AG09309 (cell line): ENCODE results near the gene PPIF.

ENCODE experiments used
- DNase-seq: peaks from one replicate; pipeline ENCODE4 v3.0.0-alpha.2; 2010; ENCODE audit warnings: low read depth
- H3K4me3 ChIP-seq: 2 replicates; pipeline ENCODE4 v1.5.1; 2011; ENCODE audit warnings: mild to moderate bottlenecking, low read depth, low read length, moderate library complexity; ENCODE audit not compliant: control insufficient read depth
- TF ChIP-seq, protein P1 (sequence below): IDR thresholded peaks from 2 replicates; pipeline ENCODE4 v1.5.1; 2011; ENCODE audit warnings: mild to moderate bottlenecking, low read depth, low read length, inconsistent platforms; ENCODE audit not compliant: insufficient read depth, control insufficient read depth; ENCODE audit errors: missing control alignments

The PPIF gene

GRCh38 chr10:79344502-79345195 is 2.6 kb upstream of the PPIF start:
- no peak overlapping the region for H3K4me3 ChIP-seq
- DNase-seq: no peak
- TF ChIP-seq, protein P1, sequence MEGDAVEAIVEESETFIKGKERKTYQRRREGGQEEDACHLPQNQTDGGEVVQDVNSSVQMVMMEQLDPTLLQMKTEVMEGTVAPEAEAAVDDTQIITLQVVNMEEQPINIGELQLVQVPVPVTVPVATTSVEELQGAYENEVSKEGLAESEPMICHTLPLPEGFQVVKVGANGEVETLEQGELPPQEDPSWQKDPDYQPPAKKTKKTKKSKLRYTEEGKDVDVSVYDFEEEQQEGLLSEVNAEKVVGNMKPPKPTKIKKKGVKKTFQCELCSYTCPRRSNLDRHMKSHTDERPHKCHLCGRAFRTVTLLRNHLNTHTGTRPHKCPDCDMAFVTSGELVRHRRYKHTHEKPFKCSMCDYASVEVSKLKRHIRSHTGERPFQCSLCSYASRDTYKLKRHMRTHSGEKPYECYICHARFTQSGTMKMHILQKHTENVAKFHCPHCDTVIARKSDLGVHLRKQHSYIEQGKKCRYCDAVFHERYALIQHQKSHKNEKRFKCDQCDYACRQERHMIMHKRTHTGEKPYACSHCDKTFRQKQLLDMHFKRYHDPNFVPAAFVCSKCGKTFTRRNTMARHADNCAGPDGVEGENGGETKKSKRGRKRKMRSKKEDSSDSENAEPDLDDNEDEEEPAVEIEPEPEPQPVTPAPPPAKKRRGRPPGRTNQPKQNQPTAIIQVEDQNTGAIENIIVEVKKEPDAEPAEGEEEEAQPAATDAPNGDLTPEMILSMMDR: no peak

DNA sequence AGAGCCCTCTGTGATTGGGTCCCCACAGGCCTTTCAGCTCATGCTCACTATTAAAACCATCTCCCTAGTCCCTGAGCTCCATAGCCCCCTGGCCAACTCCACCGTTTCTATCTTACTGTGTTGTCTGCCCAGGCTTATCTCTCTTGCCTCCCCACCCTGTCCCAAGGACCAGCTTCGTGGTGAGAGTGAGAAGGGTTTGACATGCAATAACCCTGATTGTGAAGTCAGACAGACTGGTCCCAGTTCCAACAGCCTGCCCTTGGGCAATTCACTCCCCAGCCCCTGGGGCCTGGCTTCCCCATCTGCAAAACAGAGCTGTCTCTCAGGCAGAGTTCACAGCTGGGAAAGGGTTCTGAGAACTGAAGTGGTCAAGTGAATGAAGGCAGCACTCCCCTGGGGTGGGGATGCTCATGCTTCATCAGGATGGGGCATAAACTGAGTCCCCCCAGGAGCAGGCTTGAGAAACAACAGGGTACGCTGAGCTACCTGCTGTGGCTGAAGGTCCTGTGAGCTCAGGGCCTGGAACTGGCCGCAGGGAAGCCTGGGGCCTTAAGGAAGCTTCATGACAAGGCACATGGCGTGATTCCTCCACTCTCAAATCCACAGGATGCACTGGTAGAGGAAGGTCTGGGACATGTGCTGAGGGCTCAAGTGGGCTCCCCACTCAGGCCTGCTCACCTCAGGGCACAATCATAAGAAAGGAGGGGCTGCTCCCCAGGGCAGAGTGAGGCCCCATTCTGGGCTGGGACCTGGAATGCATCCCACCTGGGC is 1.8 kb upstream of the PPIF start:
- H3K4me3 ChIP-seq: no peak overlapping the region
- TF ChIP-seq, protein P1: no peak
- no peak for DNase-seq

DNA sequence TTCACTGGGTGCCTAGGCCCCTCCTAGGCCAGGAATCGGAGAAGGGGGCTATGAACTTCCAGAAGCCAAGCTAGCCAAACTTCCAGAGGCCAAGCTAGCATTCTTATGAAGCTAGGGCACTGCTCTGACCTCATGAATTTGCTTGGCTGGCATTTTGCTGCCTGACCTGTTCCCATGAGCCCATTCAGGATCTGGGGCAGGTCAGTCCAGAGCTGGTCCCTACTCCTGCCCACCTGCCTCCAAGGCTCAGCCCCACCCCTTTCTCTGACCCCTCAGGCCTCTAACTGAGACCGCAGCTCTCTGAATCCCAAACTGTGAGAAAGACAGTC is 1.3 kb upstream of the PPIF start:
- TF ChIP-seq, protein P1: no peak
- DNase-seq: no peak
- no peak overlapping the region for H3K4me3 ChIP-seq

- TF ChIP-seq, protein P1: no peak
- DNase-seq: no peak
- H3K4me3 ChIP-seq: no peak overlapping the region
Measured at GRCh38 chr10:79346388-79347225, 662 bp upstream of the PPIF start.

DNA sequence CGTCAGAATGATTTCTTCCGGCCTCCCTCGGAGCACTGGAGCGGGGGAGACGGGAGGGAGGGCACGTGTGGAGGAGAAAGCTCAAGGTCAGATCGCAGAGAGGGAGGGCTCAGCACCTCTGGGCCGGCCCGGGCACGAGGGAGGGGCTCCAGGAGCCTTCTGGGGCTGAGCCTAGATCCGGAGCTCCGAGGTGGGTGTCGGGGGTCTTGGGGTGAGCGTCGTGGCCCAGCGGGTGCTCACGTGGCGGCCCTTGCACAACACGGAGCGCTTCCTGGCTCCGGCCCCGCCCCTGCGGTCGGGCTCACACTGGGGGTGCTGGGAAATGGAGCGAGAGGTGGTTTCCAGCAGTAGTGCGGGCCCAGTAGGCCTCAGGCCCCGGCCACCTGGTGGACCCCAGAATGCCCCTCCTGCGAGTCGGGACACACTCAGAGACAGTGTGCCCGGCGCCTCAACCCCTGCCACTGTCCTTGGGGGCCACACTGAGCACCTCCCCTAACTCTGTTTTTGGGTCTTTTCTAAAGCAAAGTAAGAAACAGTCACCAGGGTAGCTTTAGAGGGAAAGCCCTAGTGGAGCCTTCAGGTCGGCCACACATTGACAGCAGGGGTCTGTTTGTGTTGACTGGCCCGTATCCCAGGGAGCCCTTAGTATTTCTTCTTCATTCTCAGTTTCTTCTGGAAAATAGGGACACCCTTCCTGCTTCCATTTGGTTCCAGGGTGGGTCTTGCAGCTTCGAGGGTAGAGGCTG is 798 bp downstream of the PPIF start:
- TF ChIP-seq, protein P1: no peak
- DNase-seq: peak; percentile 27
- H3K4me3 ChIP-seq: peak overlapping the region; percentile 91

GRCh38 chr10:79348640-79348988 is 1.3 kb downstream of the PPIF start:
- TF ChIP-seq, protein P1: no peak
- peak overlapping the region; percentile 91 for H3K4me3 ChIP-seq
- DNase-seq: no peak
